ENCODE results near the gene RPL7L1. TPM values are rescaled to one million over a fixed set of nuclear protein-coding genes. Genes with fewer than 3 reads are reported as not detected.
A peak's percentile ranks its signal among the peaks of the same experiment; 100 is the strongest.
"Not testable (repeated sequence)": the region's sequence is repeated elsewhere in the genome, so short reads cannot be mapped to it uniquely, and the experiment has no call there.

The RPL7L1 gene
- total RNA-seq, 1 experiment from 2014 or later = 183 TPM

DNA sequence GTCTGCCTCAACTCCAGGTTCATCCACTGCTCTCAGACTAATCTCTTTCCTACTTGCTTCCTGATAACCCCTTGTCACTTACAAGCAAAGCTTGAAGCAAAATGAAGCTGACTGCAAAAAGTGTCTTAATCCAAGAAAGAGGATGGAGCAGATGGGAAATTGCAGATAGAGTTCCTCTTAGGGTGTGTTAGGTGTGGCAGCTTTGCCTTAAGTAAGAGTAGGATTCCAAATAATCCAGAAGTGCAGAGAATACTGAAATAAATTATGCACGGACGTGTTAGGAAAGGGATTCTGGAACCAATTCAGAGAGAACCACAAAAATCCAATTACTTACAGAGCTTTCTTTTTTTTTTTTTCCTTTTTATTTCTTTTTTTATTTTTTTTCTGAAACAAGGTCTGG lies 6.1 kb upstream of the RPL7L1 start:
- H3K36me3 ChIP-seq (ENCODE audit: insufficient read depth, low read length, poor library complexity, severe bottlenecking) = no peaks in the 10 kb centered on the region
- ChIA-PET POLR2A (ENCODE audit: low non-redundant PET) (no interaction called here), CTCF (no interaction called here)
- H3K27me3 ChIP-seq (replicated peaks; ENCODE audit: insufficient read depth, low read depth, low read length, poor library complexity) = no peaks in the 10 kb centered on the region
- H3K4me3 ChIP-seq (ENCODE audit: low read depth, low read length, poor library complexity, severe bottlenecking) = no peak overlapping the region
- H3K27ac ChIP-seq (ENCODE audit: low read depth, low read length, poor library complexity, severe bottlenecking) = no peak overlapping the region
- no peak for DNase-seq (ENCODE audit: low spot score)
- TF ChIP-seq CTCF (conservative IDR thresholded peaks at IDR 0.05; ENCODE audit: low read depth, low read length) (no peak), EZH2 (IDR thresholded peaks at IDR 0.05; ENCODE audit: borderline replicate concordance, low read depth, low read length, poor library complexity, severe bottlenecking) (no peak)
- H3K9me3 ChIP-seq (ENCODE audit: low read depth, low read length, poor library complexity, severe bottlenecking) = no peaks in the 10 kb centered on the region
- intact Hi-C loops (cut with micrococcal nuclease; ENCODE audit: unreplicated experiment) = loop anchor here (10.0 kb wide), 1 partner anchor 299 kb away; no protein-coding TSS in a partner anchor
- H3K4me1 ChIP-seq (ENCODE audit: insufficient read depth, low read length, poor library complexity, severe bottlenecking) = no peaks in the 10 kb centered on the region
- BruUV-seq (replicated peaks) = no TSS peak

- ChIA-PET CTCF (interaction anchor here (1.0 to 1.9 kb wide), 2 partner anchors 97 to 216 kb away, joined by 3 to 9 read pairs; no protein-coding TSS in a partner anchor), POLR2A (ENCODE audit: low non-redundant PET) (interaction anchor here (0.7 kb wide), 1 partner anchor 297 kb away, joined by 3 read pairs; no protein-coding TSS in a partner anchor)
These were observed 1.7 kb upstream of the RPL7L1 start for GRCh38 chr6:42877695-42878094.

GRCh38 chr6:42880240-42880817 lies 913 bp downstream of the RPL7L1 start:
- intact Hi-C loops (cut with micrococcal nuclease; ENCODE audit: unreplicated experiment); DNase-seq (ENCODE audit: low spot score); CTCF ChIA-PET; H3K9me3 ChIP-seq (ENCODE audit: low read depth, low read length, poor library complexity, severe bottlenecking); BruUV-seq (replicated peaks); H3K27me3 ChIP-seq (replicated peaks; ENCODE audit: insufficient read depth, low read depth, low read length, poor library complexity); H3K4me1 ChIP-seq (ENCODE audit: insufficient read depth, low read length, poor library complexity, severe bottlenecking): not testable (repeated sequence)
- Histone ChIP-seq H3K4me3 (ENCODE audit: low read depth, low read length, poor library complexity, severe bottlenecking) (peak overlapping the region; percentile 70), H3K27ac (ENCODE audit: low read depth, low read length, poor library complexity, severe bottlenecking) (peak overlapping the region; percentile 94), H3K36me3 (ENCODE audit: insufficient read depth, low read length, poor library complexity, severe bottlenecking) (peaks cover 33% of the 10 kb centered on the region)
- POLR2A ChIA-PET (ENCODE audit: low non-redundant PET) = interaction anchor here (0.6 kb wide), 2 partner anchors 159 to 717 kb away, joined by 3 to 6 read pairs; no protein-coding TSS in a partner anchor
- 0 out of 2 replicates have a peak, but pooled peaks have one; percentile 6 for TF ChIP-seq CTCF (conservative IDR thresholded peaks at IDR 0.05; ENCODE audit: low read depth, low read length)

More at GRCh38 chr6:42877695-42878094, 1.7 kb upstream of the RPL7L1 start:
- peaks cover 3% of the 10 kb centered on the region for H3K4me1 ChIP-seq (ENCODE audit: insufficient read depth, low read length, poor library complexity, severe bottlenecking)
- DNase-seq (ENCODE audit: low spot score) = no peak
- H3K4me3 ChIP-seq (ENCODE audit: low read depth, low read length, poor library complexity, severe bottlenecking) = no peak overlapping the region
- no TSS peak for BruUV-seq (replicated peaks)
- TF ChIP-seq EZH2 (IDR thresholded peaks at IDR 0.05; ENCODE audit: borderline replicate concordance, low read depth, low read length, poor library complexity, severe bottlenecking) (no peak), CTCF (conservative IDR thresholded peaks at IDR 0.05; ENCODE audit: low read depth, low read length) (no peak)
- H3K9me3 ChIP-seq (ENCODE audit: low read depth, low read length, poor library complexity, severe bottlenecking) = no peaks in the 10 kb centered on the region
- H3K36me3 ChIP-seq (ENCODE audit: insufficient read depth, low read length, poor library complexity, severe bottlenecking) = peaks cover 7% of the 10 kb centered on the region
- intact Hi-C loops (cut with micrococcal nuclease; ENCODE audit: unreplicated experiment) = loop anchor here (1.0 to 10.0 kb wide), 6 partner anchors 90 to 661 kb away; partner anchors contain the start of genes MRPS10 and TBCC
- no peak overlapping the region for H3K27ac ChIP-seq (ENCODE audit: low read depth, low read length, poor library complexity, severe bottlenecking)
- H3K27me3 ChIP-seq (replicated peaks; ENCODE audit: insufficient read depth, low read depth, low read length, poor library complexity) = no peaks in the 10 kb centered on the region

- BruUV-seq (replicated peaks); CTCF ChIA-PET; H3K4me1 ChIP-seq (ENCODE audit: insufficient read depth, low read length, poor library complexity, severe bottlenecking); H3K9me3 ChIP-seq (ENCODE audit: low read depth, low read length, poor library complexity, severe bottlenecking); intact Hi-C loops (cut with micrococcal nuclease; ENCODE audit: unreplicated experiment); H3K27me3 ChIP-seq (replicated peaks; ENCODE audit: insufficient read depth, low read depth, low read length, poor library complexity): not testable (repeated sequence)
- POLR2A ChIA-PET (ENCODE audit: low non-redundant PET) = interaction anchor here (0.6 kb wide), 1 partner anchor 717 kb away, joined by 6 read pairs; no protein-coding TSS in a partner anchor
- Histone ChIP-seq H3K27ac (ENCODE audit: low read depth, low read length, poor library complexity, severe bottlenecking) (peak overlapping the region; percentile 94), H3K36me3 (ENCODE audit: insufficient read depth, low read length, poor library complexity, severe bottlenecking) (peaks cover 38% of the 10 kb centered on the region), H3K4me3 (ENCODE audit: low read depth, low read length, poor library complexity, severe bottlenecking) (peak overlapping the region; percentile 70)
- DNase-seq (ENCODE audit: low spot score) = peak; percentile 25
These were observed 1.5 kb downstream of the RPL7L1 start for GRCh38 chr6:42880871-42881270.

Data from A673 (cell line).